Measurements from ENCODE around the gene NEO1. TPM values are rescaled to one million over a fixed set of nuclear protein-coding genes. Genes with fewer than 3 reads are reported as not detected.

The NEO1 gene
- polyA plus RNA-seq, 1 donor from 2014 or later, result 57.0 TPM

DNA sequence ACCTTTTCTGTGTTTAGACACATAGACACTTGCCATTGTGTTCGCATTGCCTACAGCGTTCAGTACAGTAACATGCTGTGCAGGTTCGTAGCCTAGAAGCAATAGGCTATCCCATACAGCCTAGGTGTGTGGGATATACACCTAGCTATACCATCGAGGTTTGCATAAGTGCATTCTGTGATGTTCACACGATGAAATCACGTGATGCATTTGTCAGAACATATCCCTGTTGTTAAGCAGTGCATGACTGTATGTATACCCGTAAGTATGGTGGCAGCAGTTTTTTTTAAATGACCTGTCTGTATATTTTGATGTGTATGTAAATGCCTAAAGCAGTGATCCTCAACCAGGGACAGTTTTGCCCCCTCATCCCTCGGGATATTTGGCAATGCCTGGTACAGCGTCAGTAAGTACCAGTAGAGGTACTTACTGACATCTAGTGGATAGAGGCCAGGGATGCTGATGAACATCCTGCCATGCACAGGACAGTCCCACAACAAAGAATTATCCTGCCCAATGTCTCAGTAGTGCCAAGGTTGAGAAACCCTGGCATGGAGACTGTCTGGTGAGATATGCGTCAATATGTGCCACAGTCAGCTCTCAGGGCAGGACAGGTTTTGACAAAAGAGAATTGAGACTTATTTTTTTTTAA lies 187.4 kb downstream of the NEO1 start:
- H3K9me2 ChIP-seq (ENCODE audit: insufficient read depth, low read length), result no peaks in the 10 kb centered on the region
- no peak overlapping the region for H3K4me2 ChIP-seq (ENCODE audit: low read length)
- no peaks in the 10 kb centered on the region for H3K27me3 ChIP-seq (ENCODE audit: insufficient read depth, low read depth, low read length)
- H3K9me3 ChIP-seq (ENCODE audit: low read length), result no peaks in the 10 kb centered on the region
- no peak overlapping the region for H2AFZ ChIP-seq (ENCODE audit: low read depth, low read length)
- H4K20me1 ChIP-seq (ENCODE audit: insufficient read depth), result no peaks in the 10 kb centered on the region
- no peaks in the 10 kb centered on the region for H3F3A ChIP-seq (ENCODE audit: insufficient read depth, low read length, poor library complexity, severe bottlenecking)
- no peak overlapping the region for H3K9ac ChIP-seq (ENCODE audit: low read length)
- no peak overlapping the region for H3K27ac ChIP-seq (ENCODE audit: low read length)
- H3K36me3 ChIP-seq (ENCODE audit: insufficient read depth, low read length), result no peaks in the 10 kb centered on the region
- H3K4me3 ChIP-seq (ENCODE audit: low read length), result no peak overlapping the region
- TF ChIP-seq TAF1 (IDR thresholded peaks at IDR 0.05; ENCODE audit: low read depth) (no peak), SMC3 (conservative IDR thresholded peaks at IDR 0.05; ENCODE audit: poor library complexity) (peak; percentile 30), RAD21 (conservative IDR thresholded peaks at IDR 0.05) (peak; percentile 33), EZH2 (IDR thresholded peaks at IDR 0.05; ENCODE audit: borderline replicate concordance, insufficient read depth, low read length, poor library complexity, severe bottlenecking) (no peak)
- TF ChIP-seq, protein P1, sequence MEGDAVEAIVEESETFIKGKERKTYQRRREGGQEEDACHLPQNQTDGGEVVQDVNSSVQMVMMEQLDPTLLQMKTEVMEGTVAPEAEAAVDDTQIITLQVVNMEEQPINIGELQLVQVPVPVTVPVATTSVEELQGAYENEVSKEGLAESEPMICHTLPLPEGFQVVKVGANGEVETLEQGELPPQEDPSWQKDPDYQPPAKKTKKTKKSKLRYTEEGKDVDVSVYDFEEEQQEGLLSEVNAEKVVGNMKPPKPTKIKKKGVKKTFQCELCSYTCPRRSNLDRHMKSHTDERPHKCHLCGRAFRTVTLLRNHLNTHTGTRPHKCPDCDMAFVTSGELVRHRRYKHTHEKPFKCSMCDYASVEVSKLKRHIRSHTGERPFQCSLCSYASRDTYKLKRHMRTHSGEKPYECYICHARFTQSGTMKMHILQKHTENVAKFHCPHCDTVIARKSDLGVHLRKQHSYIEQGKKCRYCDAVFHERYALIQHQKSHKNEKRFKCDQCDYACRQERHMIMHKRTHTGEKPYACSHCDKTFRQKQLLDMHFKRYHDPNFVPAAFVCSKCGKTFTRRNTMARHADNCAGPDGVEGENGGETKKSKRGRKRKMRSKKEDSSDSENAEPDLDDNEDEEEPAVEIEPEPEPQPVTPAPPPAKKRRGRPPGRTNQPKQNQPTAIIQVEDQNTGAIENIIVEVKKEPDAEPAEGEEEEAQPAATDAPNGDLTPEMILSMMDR (IDR thresholded peaks at IDR 0.05; ENCODE audit: poor library complexity, severe bottlenecking), result peak; percentile 45
- H3K79me2 ChIP-seq (replicated peaks; ENCODE audit: insufficient read depth, low read length), result no peaks in the 10 kb centered on the region

DNA sequence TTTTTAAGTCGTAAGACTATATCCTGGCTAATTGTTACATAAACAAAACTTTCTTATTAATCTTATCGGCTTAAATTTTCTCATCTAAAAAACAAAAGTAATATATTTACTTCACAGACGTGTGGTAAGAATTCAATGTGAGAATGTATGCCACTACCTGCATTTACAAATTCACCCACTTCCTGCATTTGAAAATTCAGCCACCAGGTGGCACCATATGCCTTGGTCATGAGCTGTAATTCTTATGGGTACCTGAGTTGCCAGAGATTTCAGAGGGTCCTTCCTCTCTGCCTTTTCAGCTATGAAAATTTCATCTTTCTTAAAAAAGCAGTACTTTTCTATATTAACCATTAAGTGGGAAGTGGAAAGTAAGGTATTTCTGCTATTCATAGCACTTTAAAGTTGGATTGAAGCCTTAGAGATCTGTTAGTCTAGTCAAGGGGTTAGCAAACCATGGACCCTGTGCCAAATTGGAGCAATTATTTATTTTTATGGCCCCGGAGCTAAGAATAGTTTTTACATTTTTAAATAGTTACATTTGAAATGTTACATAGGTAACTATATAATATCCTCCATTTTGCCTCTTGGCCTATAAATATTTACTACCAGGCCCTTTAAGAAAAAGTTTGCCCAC lies 188.7 kb downstream of the NEO1 start:
- no peaks in the 10 kb centered on the region for H3K79me2 ChIP-seq (replicated peaks; ENCODE audit: insufficient read depth, low read length)
- no peak overlapping the region for H3K4me3 ChIP-seq (ENCODE audit: low read length)
- no peaks in the 10 kb centered on the region for H3K27me3 ChIP-seq (ENCODE audit: insufficient read depth, low read depth, low read length)
- no peak overlapping the region for H2AFZ ChIP-seq (ENCODE audit: low read depth, low read length)
- H3F3A ChIP-seq (ENCODE audit: insufficient read depth, low read length, poor library complexity, severe bottlenecking), result no peaks in the 10 kb centered on the region
- no peak overlapping the region for H3K9ac ChIP-seq (ENCODE audit: low read length)
- H3K4me2 ChIP-seq (ENCODE audit: low read length), result no peak overlapping the region
- TF ChIP-seq, protein P1 (IDR thresholded peaks at IDR 0.05; ENCODE audit: poor library complexity, severe bottlenecking), result peak; percentile 82
- TF ChIP-seq, protein P2, sequence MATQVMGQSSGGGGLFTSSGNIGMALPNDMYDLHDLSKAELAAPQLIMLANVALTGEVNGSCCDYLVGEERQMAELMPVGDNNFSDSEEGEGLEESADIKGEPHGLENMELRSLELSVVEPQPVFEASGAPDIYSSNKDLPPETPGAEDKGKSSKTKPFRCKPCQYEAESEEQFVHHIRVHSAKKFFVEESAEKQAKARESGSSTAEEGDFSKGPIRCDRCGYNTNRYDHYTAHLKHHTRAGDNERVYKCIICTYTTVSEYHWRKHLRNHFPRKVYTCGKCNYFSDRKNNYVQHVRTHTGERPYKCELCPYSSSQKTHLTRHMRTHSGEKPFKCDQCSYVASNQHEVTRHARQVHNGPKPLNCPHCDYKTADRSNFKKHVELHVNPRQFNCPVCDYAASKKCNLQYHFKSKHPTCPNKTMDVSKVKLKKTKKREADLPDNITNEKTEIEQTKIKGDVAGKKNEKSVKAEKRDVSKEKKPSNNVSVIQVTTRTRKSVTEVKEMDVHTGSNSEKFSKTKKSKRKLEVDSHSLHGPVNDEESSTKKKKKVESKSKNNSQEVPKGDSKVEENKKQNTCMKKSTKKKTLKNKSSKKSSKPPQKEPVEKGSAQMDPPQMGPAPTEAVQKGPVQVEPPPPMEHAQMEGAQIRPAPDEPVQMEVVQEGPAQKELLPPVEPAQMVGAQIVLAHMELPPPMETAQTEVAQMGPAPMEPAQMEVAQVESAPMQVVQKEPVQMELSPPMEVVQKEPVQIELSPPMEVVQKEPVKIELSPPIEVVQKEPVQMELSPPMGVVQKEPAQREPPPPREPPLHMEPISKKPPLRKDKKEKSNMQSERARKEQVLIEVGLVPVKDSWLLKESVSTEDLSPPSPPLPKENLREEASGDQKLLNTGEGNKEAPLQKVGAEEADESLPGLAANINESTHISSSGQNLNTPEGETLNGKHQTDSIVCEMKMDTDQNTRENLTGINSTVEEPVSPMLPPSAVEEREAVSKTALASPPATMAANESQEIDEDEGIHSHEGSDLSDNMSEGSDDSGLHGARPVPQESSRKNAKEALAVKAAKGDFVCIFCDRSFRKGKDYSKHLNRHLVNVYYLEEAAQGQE (IDR thresholded peaks at IDR 0.05; ENCODE audit: borderline replicate concordance), result no peak
- peak; percentile 73 for TF ChIP-seq RAD21 (conservative IDR thresholded peaks at IDR 0.05)
- peak; percentile 81 for TF ChIP-seq SMC3 (conservative IDR thresholded peaks at IDR 0.05; ENCODE audit: poor library complexity)
- no peak overlapping the region for H3K27ac ChIP-seq (ENCODE audit: low read length)
- H3K9me2 ChIP-seq (ENCODE audit: insufficient read depth, low read length), result no peaks in the 10 kb centered on the region
- no peaks in the 10 kb centered on the region for H4K20me1 ChIP-seq (ENCODE audit: insufficient read depth)
- H3K36me3 ChIP-seq (ENCODE audit: insufficient read depth, low read length), result no peaks in the 10 kb centered on the region
- H3K9me3 ChIP-seq (ENCODE audit: low read length), result no peaks in the 10 kb centered on the region

All from neural cell (in vitro differentiated cells).